WTC11 (cell line): Measurements from ENCODE around the gene DYRK1A.

ENCODE experiments used
- FOXP1 ChIP-seq: sonication (generic); formaldehyde crosslinking; IDR thresholded peaks from 2 replicates; pipeline ENCODE4 v1.8.0; 2022; ENCODE audit warnings: missing genetic modification reagents, mild to moderate bottlenecking, moderate library complexity, borderline replicate concordance
- SOX15 ChIP-seq: fragments of 250-450 bp; sonication (Bioruptor Pico); IDR thresholded peaks from 2 replicates; pipeline ENCODE4 v1.9.0; 2021; ENCODE audit warnings: mild to moderate bottlenecking
- SP1 ChIP-seq: sonication (generic); formaldehyde crosslinking; conservative IDR thresholded peaks from 2 replicates; pipeline ENCODE4 v1.8.1; 2022; ENCODE audit warnings: missing genetic modification reagents
- TP53 ChIP-seq: sonication (generic); formaldehyde crosslinking; IDR thresholded peaks from 2 replicates; pipeline ENCODE4 v1.8.1; 2023; ENCODE audit warnings: mild to moderate bottlenecking, missing genetic modification reagents
- TF ChIP-seq, protein P1 (sequence below): fragments of 200-600 bp; IDR thresholded peaks from 2 replicates; pipeline ENCODE4 v1.8.0; 2022; ENCODE audit warnings: antibody characterized with exemption
- TF ChIP-seq, protein P2 (sequence below): fragments of 250-450 bp; sonication (Bioruptor Pico); conservative IDR thresholded peaks from 2 replicates; pipeline ENCODE4 v1.9.0; 2021; ENCODE audit warnings: mild to moderate bottlenecking
- TF ChIP-seq, protein P3 (sequence below): sonication (generic); formaldehyde crosslinking; IDR thresholded peaks from 2 replicates; pipeline ENCODE4 v1.8.0; 2022; ENCODE audit warnings: mild to moderate bottlenecking, missing genetic modification reagents
- TF ChIP-seq, protein P4 (sequence below): sonication (generic); formaldehyde crosslinking; IDR thresholded peaks from 2 replicates; pipeline ENCODE4 v1.8.1; 2023; ENCODE audit warnings: mild to moderate bottlenecking, missing genetic modification reagents

DNA sequence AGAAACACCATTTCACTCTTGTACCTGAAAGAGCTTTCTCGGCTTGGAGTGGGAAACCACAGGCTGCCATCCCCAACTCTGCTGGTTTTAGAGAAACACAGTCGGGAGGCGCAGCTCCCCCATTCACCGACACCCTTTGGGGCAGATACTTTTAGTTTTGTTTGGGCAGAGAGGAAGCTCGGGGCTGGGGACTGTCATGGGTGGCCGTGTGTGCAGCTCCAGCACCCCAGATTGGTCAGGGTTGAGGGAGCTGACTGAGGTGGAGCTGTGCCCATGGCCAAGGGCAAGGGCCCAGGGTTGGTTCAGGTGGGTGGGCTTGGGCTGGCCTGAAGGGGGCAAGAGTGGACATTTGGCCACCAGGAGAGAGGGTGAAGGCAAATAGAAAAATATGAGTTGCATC, 163.1 kb downstream of the DYRK1A start:
- TF ChIP-seq, protein P1, sequence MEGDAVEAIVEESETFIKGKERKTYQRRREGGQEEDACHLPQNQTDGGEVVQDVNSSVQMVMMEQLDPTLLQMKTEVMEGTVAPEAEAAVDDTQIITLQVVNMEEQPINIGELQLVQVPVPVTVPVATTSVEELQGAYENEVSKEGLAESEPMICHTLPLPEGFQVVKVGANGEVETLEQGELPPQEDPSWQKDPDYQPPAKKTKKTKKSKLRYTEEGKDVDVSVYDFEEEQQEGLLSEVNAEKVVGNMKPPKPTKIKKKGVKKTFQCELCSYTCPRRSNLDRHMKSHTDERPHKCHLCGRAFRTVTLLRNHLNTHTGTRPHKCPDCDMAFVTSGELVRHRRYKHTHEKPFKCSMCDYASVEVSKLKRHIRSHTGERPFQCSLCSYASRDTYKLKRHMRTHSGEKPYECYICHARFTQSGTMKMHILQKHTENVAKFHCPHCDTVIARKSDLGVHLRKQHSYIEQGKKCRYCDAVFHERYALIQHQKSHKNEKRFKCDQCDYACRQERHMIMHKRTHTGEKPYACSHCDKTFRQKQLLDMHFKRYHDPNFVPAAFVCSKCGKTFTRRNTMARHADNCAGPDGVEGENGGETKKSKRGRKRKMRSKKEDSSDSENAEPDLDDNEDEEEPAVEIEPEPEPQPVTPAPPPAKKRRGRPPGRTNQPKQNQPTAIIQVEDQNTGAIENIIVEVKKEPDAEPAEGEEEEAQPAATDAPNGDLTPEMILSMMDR: no peak
- TF ChIP-seq, protein P2, sequence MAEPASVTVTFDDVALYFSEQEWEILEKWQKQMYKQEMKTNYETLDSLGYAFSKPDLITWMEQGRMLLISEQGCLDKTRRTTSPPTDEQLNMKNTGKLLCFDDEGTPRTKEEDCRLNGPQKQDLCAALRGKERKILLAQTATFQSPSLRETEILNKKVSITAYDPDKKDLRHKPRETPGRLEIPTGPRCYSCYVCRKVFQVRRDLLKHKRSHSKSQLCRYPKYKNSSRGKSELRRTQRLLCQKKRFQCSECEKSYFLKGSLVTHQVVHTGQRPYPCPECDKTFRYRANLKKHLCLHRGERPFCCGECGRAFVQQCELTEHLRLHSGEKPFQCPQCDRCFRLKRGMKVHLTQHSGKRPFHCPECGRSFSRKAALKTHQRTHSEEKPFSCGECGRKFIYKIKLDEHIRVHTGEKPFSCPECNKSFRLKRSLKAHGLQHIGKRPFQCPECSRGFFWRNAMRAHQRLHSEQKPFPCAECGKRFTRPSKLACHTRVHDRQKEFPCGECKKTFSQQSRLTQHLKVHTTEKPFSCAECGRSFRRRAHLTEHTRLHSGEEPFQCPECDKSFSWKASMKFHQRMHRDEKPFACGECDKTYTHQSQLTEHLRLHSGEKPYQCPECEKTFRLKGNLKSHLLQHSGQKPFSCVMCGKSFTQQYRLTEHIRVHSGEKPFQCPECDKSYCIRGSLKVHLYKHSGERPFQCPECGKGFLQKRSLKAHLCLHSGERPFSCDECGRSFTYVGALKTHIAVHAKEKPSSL (CRISPR knock-in tag): no peak
- TF ChIP-seq SOX15 (no peak), FOXP1 (no peak), SP1 (no peak), TP53 (CRISPR knock-in tag) (no peak)
- TF ChIP-seq, protein P3, sequence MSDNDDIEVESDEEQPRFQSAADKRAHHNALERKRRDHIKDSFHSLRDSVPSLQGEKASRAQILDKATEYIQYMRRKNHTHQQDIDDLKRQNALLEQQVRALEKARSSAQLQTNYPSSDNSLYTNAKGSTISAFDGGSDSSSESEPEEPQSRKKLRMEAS: no peak
- TF ChIP-seq, protein P4, sequence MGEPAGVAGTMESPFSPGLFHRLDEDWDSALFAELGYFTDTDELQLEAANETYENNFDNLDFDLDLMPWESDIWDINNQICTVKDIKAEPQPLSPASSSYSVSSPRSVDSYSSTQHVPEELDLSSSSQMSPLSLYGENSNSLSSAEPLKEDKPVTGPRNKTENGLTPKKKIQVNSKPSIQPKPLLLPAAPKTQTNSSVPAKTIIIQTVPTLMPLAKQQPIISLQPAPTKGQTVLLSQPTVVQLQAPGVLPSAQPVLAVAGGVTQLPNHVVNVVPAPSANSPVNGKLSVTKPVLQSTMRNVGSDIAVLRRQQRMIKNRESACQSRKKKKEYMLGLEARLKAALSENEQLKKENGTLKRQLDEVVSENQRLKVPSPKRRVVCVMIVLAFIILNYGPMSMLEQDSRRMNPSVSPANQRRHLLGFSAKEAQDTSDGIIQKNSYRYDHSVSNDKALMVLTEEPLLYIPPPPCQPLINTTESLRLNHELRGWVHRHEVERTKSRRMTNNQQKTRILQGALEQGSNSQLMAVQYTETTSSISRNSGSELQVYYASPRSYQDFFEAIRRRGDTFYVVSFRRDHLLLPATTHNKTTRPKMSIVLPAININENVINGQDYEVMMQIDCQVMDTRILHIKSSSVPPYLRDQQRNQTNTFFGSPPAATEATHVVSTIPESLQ (CRISPR knock-in tag): no peak
